SK-N-SH treated with all-trans-retinoic acid at 6 μM for 48 hours (cell line): ENCODE data around the gene ZBTB17.

Experiments
- TOX ChIP-seq: fragments of 250-450 bp; sonication (Bioruptor Pico); IDR thresholded peaks from 2 replicates; pipeline ENCODE4 v1.8.0; 2021; ENCODE audit warnings: mild to moderate bottlenecking, moderate library complexity, borderline replicate concordance
- TF ChIP-seq, protein P1 (sequence below): fragments of 250-450 bp; sonication (Bioruptor Pico); IDR thresholded peaks from 2 replicates; pipeline ENCODE4 v1.8.0; 2020; ENCODE audit warnings: mild to moderate bottlenecking, moderate library complexity, borderline replicate concordance

DNA sequence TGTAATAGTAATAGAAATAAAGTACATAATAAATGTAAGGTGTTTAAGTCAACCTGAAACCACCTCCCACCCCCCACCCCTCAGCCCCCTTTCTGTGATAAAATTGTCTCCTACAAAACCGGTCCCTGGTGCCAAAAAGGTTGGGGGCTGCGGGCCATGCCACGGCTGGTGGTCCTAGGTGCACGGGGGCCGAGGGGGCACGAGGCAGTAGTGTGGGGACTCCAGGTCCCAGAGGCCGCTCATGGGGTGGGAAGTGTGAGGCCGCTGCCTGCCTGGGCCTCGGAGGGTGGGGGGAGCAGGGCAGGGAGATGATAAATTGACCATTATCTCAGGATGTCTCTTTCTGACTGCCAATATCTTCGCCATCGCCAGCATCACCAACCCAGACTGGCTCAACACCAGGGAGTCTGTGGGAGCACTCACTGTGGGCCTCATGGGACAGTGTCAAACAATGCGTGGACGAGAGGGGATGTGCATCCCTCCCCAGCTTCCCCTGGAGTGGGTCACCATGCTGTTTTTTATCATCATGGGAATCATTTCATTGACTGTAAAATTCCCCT lies 6.5 kb downstream of the ZBTB17 start:
- no peak for TF ChIP-seq TOX (CRISPR knock-in tag)
- TF ChIP-seq, protein P1, sequence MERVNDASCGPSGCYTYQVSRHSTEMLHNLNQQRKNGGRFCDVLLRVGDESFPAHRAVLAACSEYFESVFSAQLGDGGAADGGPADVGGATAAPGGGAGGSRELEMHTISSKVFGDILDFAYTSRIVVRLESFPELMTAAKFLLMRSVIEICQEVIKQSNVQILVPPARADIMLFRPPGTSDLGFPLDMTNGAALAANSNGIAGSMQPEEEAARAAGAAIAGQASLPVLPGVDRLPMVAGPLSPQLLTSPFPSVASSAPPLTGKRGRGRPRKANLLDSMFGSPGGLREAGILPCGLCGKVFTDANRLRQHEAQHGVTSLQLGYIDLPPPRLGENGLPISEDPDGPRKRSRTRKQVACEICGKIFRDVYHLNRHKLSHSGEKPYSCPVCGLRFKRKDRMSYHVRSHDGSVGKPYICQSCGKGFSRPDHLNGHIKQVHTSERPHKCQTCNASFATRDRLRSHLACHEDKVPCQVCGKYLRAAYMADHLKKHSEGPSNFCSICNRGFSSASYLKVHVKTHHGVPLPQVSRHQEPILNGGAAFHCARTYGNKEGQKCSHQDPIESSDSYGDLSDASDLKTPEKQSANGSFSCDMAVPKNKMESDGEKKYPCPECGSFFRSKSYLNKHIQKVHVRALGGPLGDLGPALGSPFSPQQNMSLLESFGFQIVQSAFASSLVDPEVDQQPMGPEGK (CRISPR knock-in tag) = no peak
